ENCODE measurements around the gene SH3YL1.

The SH3YL1 gene

GRCh38 chr2:281381-281780 is 17.5 kb upstream of the SH3YL1 start:
- no peak for DNase-seq

GRCh38 chr2:280650-281110 is 16.8 kb upstream of the SH3YL1 start:
- no peak for DNase-seq

DNA sequence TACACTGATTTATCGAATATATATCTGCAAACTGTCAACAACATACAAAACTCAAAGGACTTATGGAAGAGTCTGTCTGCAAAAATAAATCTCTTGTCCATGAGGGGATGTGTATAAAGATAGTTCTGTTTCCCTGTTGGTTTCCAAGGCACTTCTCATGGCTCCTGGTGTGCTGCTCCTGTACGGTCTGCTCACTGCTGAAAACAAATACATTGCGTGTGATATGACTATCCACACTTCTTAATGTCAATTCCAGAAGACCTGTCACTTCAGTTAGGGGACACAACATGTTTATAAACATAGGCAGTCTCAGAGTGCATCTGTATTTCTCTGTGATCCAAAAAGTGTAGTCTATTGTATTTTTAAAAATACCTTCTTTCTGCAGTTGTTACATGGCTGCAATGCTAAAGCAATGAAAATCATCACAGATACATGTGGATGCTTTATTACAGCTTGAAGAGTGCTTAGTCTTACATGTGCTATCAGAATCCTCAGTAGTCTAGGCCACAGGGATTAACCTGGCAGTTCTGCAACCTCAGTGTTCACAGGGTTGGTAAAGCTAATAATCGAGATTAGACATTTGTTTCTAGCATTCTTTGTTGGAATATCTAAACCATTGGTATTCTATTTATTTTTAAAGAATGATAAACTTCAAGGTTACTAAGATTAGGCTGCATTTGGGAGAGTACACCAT is 16.3 kb upstream of the SH3YL1 start:
- no peak for DNase-seq

DNA sequence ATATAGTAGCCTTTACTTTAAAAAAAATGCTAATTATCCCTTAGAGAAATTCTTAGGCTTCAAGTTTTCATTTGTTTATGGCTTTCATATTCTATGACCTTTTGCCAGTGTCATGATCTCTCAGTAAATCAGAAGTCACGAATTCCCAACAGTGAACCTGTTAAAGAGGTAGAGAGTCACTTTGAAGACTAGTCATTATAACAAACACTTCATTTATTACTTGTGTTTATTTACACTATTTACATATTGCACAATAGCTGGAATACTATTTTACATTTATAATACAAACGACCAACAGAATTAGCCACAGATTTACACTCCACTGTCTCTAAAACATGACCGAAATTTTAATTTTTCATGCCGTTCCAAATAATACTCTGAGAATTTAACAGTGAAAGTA is 15.5 kb upstream of the SH3YL1 start:
- DNase-seq, result no peak

DNA sequence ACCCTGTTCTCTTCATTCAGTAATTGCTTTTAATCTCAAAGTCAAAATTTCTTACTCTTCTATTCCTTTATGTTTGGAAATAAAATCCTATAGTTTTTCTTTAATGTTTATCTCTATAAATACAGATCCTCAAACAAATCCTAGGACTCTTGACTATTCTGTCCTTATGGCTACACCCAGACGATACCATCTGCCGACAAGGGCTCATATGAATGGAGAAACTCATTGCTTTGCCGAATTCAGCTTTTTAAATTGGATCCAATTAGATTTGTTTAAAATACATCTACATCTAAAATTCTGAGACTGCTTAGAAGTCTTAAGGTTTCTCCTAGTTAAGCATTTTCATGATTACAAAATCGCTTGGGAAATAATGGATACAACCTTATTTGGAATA is 15.1 kb upstream of the SH3YL1 start:
- DNase-seq, result no peak

- no peak for DNase-seq
These were observed 14.6 kb upstream of the SH3YL1 start for GRCh38 chr2:278312-278926.

GRCh38 chr2:275466-275865 is 11.6 kb upstream of the SH3YL1 start:
- no peak for DNase-seq

- DNase-seq, result no peak
These were observed 10.7 kb upstream of the SH3YL1 start for GRCh38 chr2:274503-274902.

GRCh38 chr2:273333-273732 is 9.5 kb upstream of the SH3YL1 start:
- peak; percentile 71 for DNase-seq

DNA sequence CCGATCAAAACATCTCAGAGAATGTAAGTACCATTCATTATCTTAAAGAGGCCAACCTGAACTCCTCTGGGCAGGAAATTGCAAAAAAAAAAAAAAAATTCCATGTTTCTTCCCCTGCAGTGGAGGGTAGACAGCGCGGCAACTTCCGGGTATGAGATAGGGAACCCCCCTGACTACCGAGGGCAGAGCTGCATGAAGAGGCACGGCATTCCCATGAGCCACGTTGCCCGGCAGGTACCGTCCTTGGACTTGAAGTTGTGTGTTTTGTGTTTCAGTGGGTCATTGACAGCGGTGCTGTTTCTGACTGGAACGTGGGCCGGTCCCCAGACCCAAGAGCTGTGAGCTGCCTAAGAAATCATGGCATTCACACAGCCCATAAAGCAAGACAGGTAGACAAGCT is 8.1 kb upstream of the SH3YL1 start:
- DNase-seq, result no peak

DNA sequence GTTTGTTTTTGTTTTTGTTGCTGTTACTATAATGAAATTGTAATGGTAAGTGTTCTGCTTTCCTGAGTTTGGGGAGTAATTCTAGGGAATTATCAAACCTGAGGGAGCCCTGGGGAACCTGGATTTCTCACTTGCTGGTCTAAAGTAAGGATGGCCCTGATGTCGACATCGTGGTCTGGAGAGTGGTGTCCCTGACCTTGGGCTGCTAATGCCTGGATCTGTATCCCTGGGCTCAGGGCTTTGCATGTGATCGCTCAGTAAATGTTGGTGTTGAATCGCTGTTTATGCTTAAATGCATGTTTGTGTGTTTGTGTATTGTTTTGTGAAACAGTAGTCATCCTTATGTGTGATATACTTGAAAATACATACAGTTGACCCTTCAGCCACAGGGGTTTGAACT is 7.0 kb upstream of the SH3YL1 start:
- no peak for DNase-seq

DNA sequence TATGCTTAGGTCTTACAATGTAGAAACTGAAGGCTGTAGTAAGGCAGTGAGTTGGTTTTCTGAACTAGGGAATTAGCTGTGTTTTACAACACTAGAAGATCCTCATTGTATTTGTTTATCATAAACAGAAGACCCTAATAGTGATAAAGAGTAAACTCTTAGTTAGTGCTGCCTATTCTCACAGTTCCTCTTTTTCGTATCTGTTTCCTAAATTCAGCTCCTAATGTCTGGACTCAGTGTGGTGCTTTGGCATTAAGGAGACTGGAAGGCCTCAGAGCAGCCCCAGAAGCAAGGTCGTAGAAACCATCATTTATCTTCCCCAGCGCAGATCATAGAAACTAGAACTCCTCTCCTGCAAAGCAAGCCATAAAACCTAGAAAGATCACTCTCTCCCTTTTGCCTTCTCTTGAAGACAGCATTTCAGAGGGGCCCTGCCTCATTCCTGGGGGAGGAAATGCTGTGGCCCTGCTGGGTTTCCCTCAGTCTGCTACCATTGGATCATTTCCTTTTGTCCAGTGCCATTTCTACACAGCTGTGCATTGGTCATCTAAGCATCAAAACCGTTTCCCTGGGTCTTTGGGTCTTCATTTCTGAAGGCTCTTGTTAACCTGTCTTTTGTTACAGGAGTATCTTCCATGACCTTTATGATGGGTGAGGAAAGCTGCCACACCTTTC is 5.7 kb upstream of the SH3YL1 start:
- no peak for DNase-seq

DNA sequence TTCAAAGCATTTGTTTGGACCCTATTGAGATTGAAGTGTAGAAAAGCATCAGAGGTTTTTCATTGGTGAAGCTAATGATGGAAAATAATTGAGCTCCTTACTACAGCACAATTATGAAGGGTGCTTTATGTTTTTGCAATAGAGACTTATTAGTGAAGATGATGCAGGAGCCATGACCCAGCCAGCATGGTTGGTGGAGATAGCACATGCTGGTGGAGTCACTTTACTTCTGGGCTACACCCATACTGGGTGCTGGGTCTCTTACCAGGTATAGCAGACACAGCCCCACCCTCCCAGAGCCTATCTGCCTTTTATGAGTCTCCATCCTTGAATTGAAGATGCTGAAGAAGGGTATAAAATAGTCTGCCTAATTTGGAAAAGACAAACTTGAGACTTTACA is 4.5 kb upstream of the SH3YL1 start:
- no peak for DNase-seq

DNA sequence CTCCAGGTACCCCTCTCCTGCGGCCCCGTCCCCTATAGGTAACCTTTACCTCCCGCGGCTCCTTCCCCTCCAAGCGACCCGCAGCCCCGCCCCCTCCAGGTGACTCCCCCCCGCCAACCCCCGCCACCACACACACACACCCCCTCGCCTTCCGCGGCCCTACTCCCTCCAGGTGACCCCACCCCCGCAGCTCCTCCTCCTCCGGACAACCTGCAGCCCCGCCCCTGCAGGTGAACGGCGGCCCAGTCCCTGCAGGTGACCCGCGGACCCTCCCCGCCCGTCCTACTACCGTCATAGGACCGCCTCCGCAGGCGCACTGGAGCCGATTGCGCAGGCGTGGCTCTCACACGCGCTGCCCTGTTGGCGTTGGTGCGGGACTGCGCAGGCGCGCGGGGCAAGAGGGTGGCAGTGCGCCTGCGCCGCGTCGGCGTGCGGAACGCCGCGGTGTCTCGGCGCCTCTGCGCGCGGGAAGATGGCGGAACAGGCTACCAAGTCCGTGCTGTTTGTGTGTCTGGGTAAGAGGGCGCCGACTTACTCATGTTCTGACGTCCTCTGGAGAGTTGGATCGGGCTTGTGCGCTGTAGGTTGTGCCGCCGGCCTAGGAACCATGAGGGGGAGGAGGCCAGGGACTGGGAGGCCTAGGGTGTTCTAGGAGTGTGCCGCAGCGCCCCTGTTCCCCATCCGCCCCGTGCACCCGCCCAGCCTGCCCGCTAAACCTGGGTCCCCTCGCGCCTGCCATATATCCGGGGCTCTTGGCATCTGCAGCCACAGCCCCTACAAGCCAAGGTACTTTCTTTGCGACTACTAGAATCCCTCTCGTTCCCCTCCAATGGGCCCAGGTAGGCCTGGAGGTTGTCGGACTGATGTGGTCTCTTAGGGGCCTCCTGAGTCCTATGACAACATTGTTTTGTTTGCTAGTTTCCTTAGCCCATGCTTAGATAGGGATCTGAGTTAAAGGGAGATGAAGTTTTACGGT is 949 bp upstream of the SH3YL1 start, which contains the start of gene ACP1:
Gene ACP1, plus strand, starts transcription at position 455 of the 976 bp plus-strand sequence. Its CDS starts 18 bp downstream, at position 473.
- DNase-seq, result peak; percentile 97

GRCh38 chr2:263022-263738 is 652 bp downstream of the SH3YL1 start:
- no peak for DNase-seq

DNA sequence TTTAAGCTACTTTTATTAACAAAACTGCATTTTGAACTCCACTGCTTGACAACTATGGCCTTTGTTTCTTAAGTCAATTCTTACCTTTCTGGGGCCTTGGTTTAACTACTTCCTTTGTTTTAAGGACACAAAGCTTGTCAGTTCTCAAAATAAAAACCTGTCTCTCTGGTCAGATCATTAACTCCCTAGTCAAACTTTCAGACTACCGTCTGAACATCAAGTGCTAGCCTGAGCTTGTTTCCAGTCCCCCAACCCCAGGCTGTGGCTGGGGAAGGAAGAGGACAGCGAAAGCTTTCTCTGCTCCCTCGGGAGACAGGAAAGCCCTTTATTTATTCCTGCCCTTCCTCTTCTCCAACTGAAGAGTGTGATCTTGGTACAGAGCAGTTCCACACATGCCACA is 1.7 kb downstream of the SH3YL1 start:
- no peak for DNase-seq

GRCh38 chr2:260507-261161 is 3.2 kb downstream of the SH3YL1 start:
- DNase-seq, result no peak

DNA sequence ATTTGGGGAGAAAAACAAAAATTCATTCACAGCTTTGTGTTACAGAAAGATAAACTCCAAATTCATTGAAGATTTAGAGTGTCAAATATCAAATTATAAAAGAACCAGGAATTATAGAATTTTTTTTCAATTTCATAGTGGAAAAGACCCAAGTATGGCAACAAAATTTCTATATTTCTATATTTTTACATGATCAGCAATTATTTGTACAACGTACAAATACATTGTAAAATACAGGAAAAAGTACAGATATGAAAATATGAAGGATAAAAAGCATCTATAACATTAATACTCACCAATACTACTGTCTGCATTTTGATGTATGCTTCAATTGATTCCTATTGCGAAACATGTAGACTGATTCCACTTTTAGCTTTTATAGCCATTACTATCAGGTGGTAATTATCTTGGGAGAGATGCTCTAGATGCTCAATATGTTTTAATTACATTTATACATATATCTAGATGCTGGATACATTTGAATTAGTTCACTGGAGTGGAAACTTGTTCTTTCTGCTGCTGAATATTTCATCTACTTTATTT is 4.0 kb downstream of the SH3YL1 start:
- DNase-seq, result no peak

GRCh38 chr2:258933-259332 is 4.9 kb downstream of the SH3YL1 start:
- no peak for DNase-seq

DNA sequence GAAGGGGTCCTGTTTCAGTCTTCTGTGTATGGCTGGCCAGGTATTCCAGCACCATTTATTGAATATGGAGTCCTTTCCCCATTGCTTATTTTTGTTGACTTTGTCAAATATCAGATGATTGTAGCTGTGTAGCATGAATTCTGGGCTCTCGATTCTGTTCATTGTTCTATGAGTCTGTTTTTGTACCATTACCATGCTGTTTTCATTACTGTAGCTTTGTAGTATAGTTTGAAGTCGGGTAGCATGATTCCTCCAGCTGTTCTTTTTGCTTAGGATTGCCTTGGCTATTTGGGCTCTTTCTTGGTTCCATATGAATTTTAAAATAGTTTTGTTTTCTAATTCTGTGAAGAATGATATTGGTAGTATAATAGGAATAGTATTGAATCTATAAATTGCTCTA is 6.0 kb downstream of the SH3YL1 start:
- no peak for DNase-seq

- no peak for DNase-seq
These were observed 6.4 kb downstream of the SH3YL1 start for GRCh38 chr2:257429-257828.

All from COR-L47 (cell line).